Left ventricle myocardium inferior (tissue), 1 donor: ENCODE measurements around the gene ABCC3. TPM values are rescaled to one million over a fixed set of nuclear protein-coding genes. Genes with fewer than 3 reads are reported as not detected.

Source experiments
- DNase-seq: peaks from one replicate; pipeline ENCODE4 v3.0.0-alpha.2; 2020
- H3K27ac ChIP-seq: fragments of 200-600 bp; replicated peaks from 2 replicates; pipeline ENCODE4 v1.8.0; 2021
- H3K27me3 ChIP-seq: fragments of 200-600 bp; 2 replicates; pipeline ENCODE4 v1.8.0; 2021; ENCODE audit warnings: low read depth
- H3K36me3 ChIP-seq: fragments of 200-600 bp; 2 replicates; pipeline ENCODE4 v1.8.0; 2021
- H3K4me1 ChIP-seq: fragments of 200-600 bp; 2 replicates; pipeline ENCODE4 v1.8.0; 2021
- H3K4me3 ChIP-seq: fragments of 200-600 bp; 2 replicates; pipeline ENCODE4 v1.8.0; 2021; ENCODE audit warnings: mild to moderate bottlenecking, moderate library complexity
- H3K9me3 ChIP-seq: fragments of 200-600 bp; replicated peaks from 2 replicates; pipeline ENCODE4 v1.8.0; 2021
- CTCF ChIP-seq: fragments of 200-600 bp; IDR thresholded peaks from 2 replicates; pipeline ENCODE4 v1.8.0; 2021; ENCODE audit warnings: antibody characterized with exemption, mild to moderate bottlenecking, borderline replicate concordance
- intact Hi-C: fragments of 100-400 bp; cut with micrococcal nuclease; formaldehyde crosslinking; loops from one replicate; pipeline ENCODE4 v1.11.0; 2022
- total RNA-seq: library from RNA; stranded (reverse); fragmentation: NEBNext Ultra II Directional; extraction: Animal tissue kit (Norgen Biotek cat#: 25700); gene quantifications from one replicate; pipeline ENCODE4 v1.2.1, GENCODE V29; 2021
- donor health status: DM: no; HTN: yes; CAD: no; lungs with severe emphysema.

Gene ABCC3
- total RNA-seq, 1 donor from 2014 or later: 0.88 TPM

DNA sequence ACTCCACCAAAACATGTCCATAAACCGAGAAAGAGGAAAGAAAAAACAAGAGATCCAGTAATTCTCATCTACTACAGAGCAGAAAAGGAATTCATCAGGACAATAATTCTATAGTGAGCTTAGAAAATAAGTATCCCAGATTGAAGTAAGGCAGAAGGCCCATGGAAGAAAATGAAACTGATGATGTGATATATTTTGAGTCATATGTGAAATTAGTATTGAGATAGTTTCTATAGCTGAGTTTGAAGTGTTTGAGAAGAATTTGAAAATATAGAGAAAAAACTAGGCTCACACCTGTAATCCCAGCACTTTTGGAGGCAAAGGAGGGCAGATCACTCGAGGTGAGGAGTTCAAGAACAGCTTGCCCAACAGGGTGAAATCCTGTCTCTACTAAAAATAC is 104.4 kb downstream of the ABCC3 start:
- no peak for DNase-seq
- intact Hi-C loops: no loop called here
- peaks cover 63% of the 10 kb centered on the region for H3K36me3 ChIP-seq
- H3K27me3 ChIP-seq: no peaks in the 10 kb centered on the region
- TF ChIP-seq CTCF: no peak
- no peak overlapping the region for H3K4me3 ChIP-seq
- H3K9me3 ChIP-seq: no peaks in the 10 kb centered on the region
- H3K27ac ChIP-seq: no peak overlapping the region
- peaks cover 32% of the 10 kb centered on the region for H3K4me1 ChIP-seq

Other genes starting within 250 kb of the ABCC3 start
- 23.7 TPM for gene LRRC59, start 237.4 kb upstream of the ABCC3 start, total RNA-seq
- 18.2 TPM for gene ACSF2, start 208.7 kb upstream of the ABCC3 start, total RNA-seq
- not detected for gene CHAD, start 166.0 kb upstream of the ABCC3 start, total RNA-seq
- 51.7 TPM for gene RSAD1, start 156.0 kb upstream of the ABCC3 start, total RNA-seq
- gene MYCBPAP, start 126.4 kb upstream of the ABCC3 start, total RNA-seq: 0.82 TPM
- 19.9 TPM for gene EPN3, start 102.1 kb upstream of the ABCC3 start, total RNA-seq
- gene SPATA20, start 87.7 kb upstream of the ABCC3 start, total RNA-seq: 66.3 TPM
- gene CACNA1G, start 74.2 kb upstream of the ABCC3 start, total RNA-seq: 0.58 TPM
- gene ANKRD40, start 73.0 kb downstream of the ABCC3 start, total RNA-seq: 53.1 TPM
- 64.4 TPM for gene LUC7L3, start 84.7 kb downstream of the ABCC3 start, total RNA-seq
- not detected for gene ANKRD40CL, start 132.6 kb downstream of the ABCC3 start, total RNA-seq
- gene WFIKKN2, start 200.7 kb downstream of the ABCC3 start, total RNA-seq: 0.25 TPM
- gene TOB1, start 231.5 kb downstream of the ABCC3 start, total RNA-seq: 101 TPM